Activated CD4-positive, alpha-beta T cell treated with anti-CD3 and anti-CD28 coated beads, Interleukin-2, amount 50 U/mL, for 16 hours (primary cell): ENCODE results near the gene C19orf47.

Experiments used
- DNase-seq: peaks from one replicate; pipeline ENCODE4 v3.0.0-alpha.2; 2020

C19orf47 gene

GRCh38 chr19:40280608-40281221 is 67.5 kb downstream of the C19orf47 start:
- DNase-seq, result no peak

GRCh38 chr19:40279761-40280607 is 68.2 kb downstream of the C19orf47 start:
- no peak for DNase-seq

- no peak for DNase-seq
Measured at GRCh38 chr19:40279120-40279551, 69.1 kb downstream of the C19orf47 start.

GRCh38 chr19:40278361-40279035 is 69.7 kb downstream of the C19orf47 start:
- no peak for DNase-seq

GRCh38 chr19:40277356-40278059 is 70.7 kb downstream of the C19orf47 start:
- no peak for DNase-seq

- peak; percentile 21 for DNase-seq
Measured at GRCh38 chr19:40274585-40275544, 73.3 kb downstream of the C19orf47 start.

GRCh38 chr19:40273469-40274360 is 74.5 kb downstream of the C19orf47 start:
- no peak for DNase-seq

GRCh38 chr19:40272261-40272660 is 75.9 kb downstream of the C19orf47 start:
- no peak for DNase-seq

- no peak for DNase-seq
Measured at GRCh38 chr19:40271706-40272105, 76.5 kb downstream of the C19orf47 start.

- DNase-seq, result no peak
Measured at GRCh38 chr19:40270362-40271089, 77.7 kb downstream of the C19orf47 start.
